ENCODE data around the gene IMPACT.

Gene IMPACT

GRCh38 chr18:24408496-24408895, 18.0 kb upstream of the IMPACT start:
- Histone ChIP-seq H3K27me3 (replicated peaks; ENCODE audit: insufficient read depth, low read length) (no peaks in the 10 kb centered on the region), H2AFZ (ENCODE audit: low read length) (no peak overlapping the region), H3K27ac (ENCODE audit: low read length) (no peak overlapping the region), H3K4me2 (ENCODE audit: low read depth, low read length) (no peak overlapping the region), H3K36me3 (replicated peaks; ENCODE audit: insufficient read depth, low read length) (no peaks in the 10 kb centered on the region), H3F3A (ENCODE audit: insufficient read depth, low read length) (no peaks in the 10 kb centered on the region), H3K79me2 (ENCODE audit: low read length) (no peaks in the 10 kb centered on the region), H3K9ac (ENCODE audit: low read length) (no peak overlapping the region), H4K20me1 (ENCODE audit: insufficient read depth, low read length) (no peaks in the 10 kb centered on the region), H3K9me3 (replicated peaks; ENCODE audit: insufficient read depth, low read length) (no peaks in the 10 kb centered on the region), H3K4me1 (ENCODE audit: low read length) (no peaks in the 10 kb centered on the region), H3K4me3 (ENCODE audit: low read length) (no peak overlapping the region), H3K9me2 (replicated peaks; ENCODE audit: insufficient read depth, low read length) (no peaks in the 10 kb centered on the region)
- no peak for TF ChIP-seq EZH2 (optimal IDR thresholded peaks at IDR 0.05; ENCODE audit: low read depth, low read length)
- no peak for TF ChIP-seq EZH2phosphoT487 (IDR thresholded peaks at IDR 0.05; ENCODE audit: low read length)
- no peak for TF ChIP-seq CTCF (IDR thresholded peaks at IDR 0.05; ENCODE audit: low read length)
- DNase-seq: no peak

- Histone ChIP-seq H3K79me2 (ENCODE audit: low read length) (no peaks in the 10 kb centered on the region), H3K4me1 (ENCODE audit: low read length) (no peaks in the 10 kb centered on the region), H3K9ac (ENCODE audit: low read length) (no peak overlapping the region), H3K27me3 (replicated peaks; ENCODE audit: insufficient read depth, low read length) (no peaks in the 10 kb centered on the region), H3K9me3 (replicated peaks; ENCODE audit: insufficient read depth, low read length) (no peaks in the 10 kb centered on the region), H3K36me3 (replicated peaks; ENCODE audit: insufficient read depth, low read length) (no peaks in the 10 kb centered on the region), H3K9me2 (replicated peaks; ENCODE audit: insufficient read depth, low read length) (no peaks in the 10 kb centered on the region), H3F3A (ENCODE audit: insufficient read depth, low read length) (no peaks in the 10 kb centered on the region), H4K20me1 (ENCODE audit: insufficient read depth, low read length) (no peaks in the 10 kb centered on the region), H3K4me2 (ENCODE audit: low read depth, low read length) (no peak overlapping the region), H3K27ac (ENCODE audit: low read length) (no peak overlapping the region), H3K4me3 (ENCODE audit: low read length) (no peak overlapping the region), H2AFZ (ENCODE audit: low read length) (no peak overlapping the region)
- TF ChIP-seq CTCF (IDR thresholded peaks at IDR 0.05; ENCODE audit: low read length): no peak
- TF ChIP-seq EZH2phosphoT487 (IDR thresholded peaks at IDR 0.05; ENCODE audit: low read length): no peak
- no peak for TF ChIP-seq EZH2 (optimal IDR thresholded peaks at IDR 0.05; ENCODE audit: low read depth, low read length)
- DNase-seq: no peak
These were observed 13.3 kb upstream of the IMPACT start for GRCh38 chr18:24413148-24413547.

GRCh38 chr18:24414349-24415003, 12.0 kb upstream of the IMPACT start:
- H3K4me2 ChIP-seq (ENCODE audit: low read depth, low read length): no peak overlapping the region
- no peak for TF ChIP-seq EZH2 (optimal IDR thresholded peaks at IDR 0.05; ENCODE audit: low read depth, low read length)
- no peak for TF ChIP-seq EZH2phosphoT487 (IDR thresholded peaks at IDR 0.05; ENCODE audit: low read length)
- TF ChIP-seq CTCF (IDR thresholded peaks at IDR 0.05; ENCODE audit: low read length): no peak

More at GRCh38 chr18:24414349-24415003, 12.0 kb upstream of the IMPACT start:
- Histone ChIP-seq H2AFZ (ENCODE audit: low read length) (no peak overlapping the region), H4K20me1 (ENCODE audit: insufficient read depth, low read length) (no peaks in the 10 kb centered on the region), H3K79me2 (ENCODE audit: low read length) (no peaks in the 10 kb centered on the region), H3F3A (ENCODE audit: insufficient read depth, low read length) (no peaks in the 10 kb centered on the region), H3K4me1 (ENCODE audit: low read length) (no peaks in the 10 kb centered on the region), H3K9me2 (replicated peaks; ENCODE audit: insufficient read depth, low read length) (no peaks in the 10 kb centered on the region), H3K27me3 (replicated peaks; ENCODE audit: insufficient read depth, low read length) (no peaks in the 10 kb centered on the region), H3K36me3 (replicated peaks; ENCODE audit: insufficient read depth, low read length) (no peaks in the 10 kb centered on the region), H3K4me3 (ENCODE audit: low read length) (no peak overlapping the region), H3K9ac (ENCODE audit: low read length) (no peak overlapping the region), H3K9me3 (replicated peaks; ENCODE audit: insufficient read depth, low read length) (no peaks in the 10 kb centered on the region), H3K27ac (ENCODE audit: low read length) (no peak overlapping the region)
- peak; percentile 8 for DNase-seq
